ENCODE measurements around the gene TAF1C.

DNA sequence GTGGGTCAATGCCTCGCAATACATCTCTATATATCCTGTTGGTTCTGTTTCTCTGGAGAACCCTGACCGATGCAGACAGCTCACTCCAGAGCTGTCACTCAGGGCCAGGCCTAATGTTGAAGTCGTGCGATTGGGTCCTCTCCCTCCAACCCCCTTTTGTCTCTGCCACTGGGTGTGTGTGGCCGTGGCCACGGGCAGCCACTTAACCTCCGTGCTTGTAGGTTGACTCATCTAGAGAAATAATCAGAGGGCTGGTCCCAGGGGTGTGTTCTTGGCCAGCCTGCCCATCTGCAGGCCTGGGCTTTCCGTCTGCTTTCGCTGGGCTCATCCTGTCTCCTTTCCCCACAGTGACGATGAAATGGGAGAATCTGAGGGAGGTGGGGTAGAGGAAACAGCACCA is 11.5 kb upstream of the TAF1C start:
- TF ChIP-seq POLR2A (IDR thresholded peaks at IDR 0.05), result no peak
- TF ChIP-seq, protein P1, sequence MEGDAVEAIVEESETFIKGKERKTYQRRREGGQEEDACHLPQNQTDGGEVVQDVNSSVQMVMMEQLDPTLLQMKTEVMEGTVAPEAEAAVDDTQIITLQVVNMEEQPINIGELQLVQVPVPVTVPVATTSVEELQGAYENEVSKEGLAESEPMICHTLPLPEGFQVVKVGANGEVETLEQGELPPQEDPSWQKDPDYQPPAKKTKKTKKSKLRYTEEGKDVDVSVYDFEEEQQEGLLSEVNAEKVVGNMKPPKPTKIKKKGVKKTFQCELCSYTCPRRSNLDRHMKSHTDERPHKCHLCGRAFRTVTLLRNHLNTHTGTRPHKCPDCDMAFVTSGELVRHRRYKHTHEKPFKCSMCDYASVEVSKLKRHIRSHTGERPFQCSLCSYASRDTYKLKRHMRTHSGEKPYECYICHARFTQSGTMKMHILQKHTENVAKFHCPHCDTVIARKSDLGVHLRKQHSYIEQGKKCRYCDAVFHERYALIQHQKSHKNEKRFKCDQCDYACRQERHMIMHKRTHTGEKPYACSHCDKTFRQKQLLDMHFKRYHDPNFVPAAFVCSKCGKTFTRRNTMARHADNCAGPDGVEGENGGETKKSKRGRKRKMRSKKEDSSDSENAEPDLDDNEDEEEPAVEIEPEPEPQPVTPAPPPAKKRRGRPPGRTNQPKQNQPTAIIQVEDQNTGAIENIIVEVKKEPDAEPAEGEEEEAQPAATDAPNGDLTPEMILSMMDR (IDR thresholded peaks at IDR 0.05), result no peak

Data from heart left ventricle (tissue), 13 donors.